Chondrocyte (in vitro differentiated cells): ENCODE measurements around the gene XIRP2. TPM values are rescaled to one million over a fixed set of nuclear protein-coding genes. Genes with fewer than 3 reads are reported as not detected.

Source experiments
- DNase-seq: peaks from one replicate; pipeline ENCODE4 v3.0.0; 2021; ENCODE audit warnings: mixed read lengths, low spot score
- H3K27ac Mint-ChIP-seq: one replicate; pipeline ENCODE4 v1.8.0; 2021; ENCODE audit warnings: mild to moderate bottlenecking, moderate library complexity, mixed read lengths; ENCODE audit not compliant: unreplicated experiment
- H3K27me3 Mint-ChIP-seq: 2 replicates; pipeline ENCODE4 v1.8.0; 2021; ENCODE audit warnings: low read depth, mixed read lengths
- H3K36me3 Mint-ChIP-seq: 2 replicates; pipeline ENCODE4 v1.8.0; 2021; ENCODE audit warnings: low read depth, mixed read lengths
- H3K4me1 Mint-ChIP-seq: 2 replicates; pipeline ENCODE4 v1.8.0; 2021; ENCODE audit warnings: low read depth, mild to moderate bottlenecking, mixed read lengths
- H3K4me3 Mint-ChIP-seq: one replicate; pipeline ENCODE4 v1.8.0; 2021; ENCODE audit warnings: mild to moderate bottlenecking, moderate library complexity, mixed read lengths; ENCODE audit not compliant: unreplicated experiment
- H3K9me3 Mint-ChIP-seq: 2 replicates; pipeline ENCODE4 v1.8.0; 2021; ENCODE audit warnings: low read depth, mixed read lengths
- CTCF ChIP-seq: fragments of 200-600 bp; sonication (generic); IDR thresholded peaks from 2 replicates; pipeline ENCODE4 v1.5.0; 2021; ENCODE audit warnings: antibody characterized with exemption, mild to moderate bottlenecking, moderate library complexity
- total RNA-seq: library from RNA; stranded (reverse); gene quantifications from 3 replicates; pipeline ENCODE4 v1.2.1, GENCODE V29; 2021

Gene XIRP2
- total RNA-seq, 1 donor from 2014 or later, result not detected

GRCh38 chr2:167293943-167294775 is 405.9 kb downstream of the XIRP2 start:
- peak; percentile 80 for DNase-seq
- peak overlapping the region; percentile 91 for H3K4me3 Mint-ChIP-seq
- peaks cover 1% of the 10 kb centered on the region for H3K27me3 Mint-ChIP-seq
- H3K4me1 Mint-ChIP-seq, result peaks cover 17% of the 10 kb centered on the region
- H3K36me3 Mint-ChIP-seq, result no peaks in the 10 kb centered on the region
- TF ChIP-seq CTCF, result no peak
- no peak overlapping the region for H3K27ac Mint-ChIP-seq
- H3K9me3 Mint-ChIP-seq, result no peaks in the 10 kb centered on the region

- Mint-ChIP-seq H3K4me3 (peak overlapping the region; percentile 91), H3K4me1 (peaks cover 17% of the 10 kb centered on the region), H3K27ac (no peak overlapping the region), H3K36me3 (no peaks in the 10 kb centered on the region), H3K9me3 (no peaks in the 10 kb centered on the region), H3K27me3 (no peaks in the 10 kb centered on the region)
- TF ChIP-seq CTCF, result no peak
- no peak for DNase-seq
Measured at GRCh38 chr2:167294776-167295140, 406.5 kb downstream of the XIRP2 start.

- Mint-ChIP-seq H3K9me3 (no peaks in the 10 kb centered on the region), H3K4me3 (no peak overlapping the region), H3K27me3 (no peaks in the 10 kb centered on the region), H3K36me3 (no peaks in the 10 kb centered on the region), H3K4me1 (peaks cover 14% of the 10 kb centered on the region), H3K27ac (no peak overlapping the region)
- TF ChIP-seq CTCF, result no peak
- no peak for DNase-seq
Measured at GRCh38 chr2:167297292-167297691, 409.0 kb downstream of the XIRP2 start.

GRCh38 chr2:167298017-167298416 is 409.7 kb downstream of the XIRP2 start:
- TF ChIP-seq CTCF, result no peak
- Mint-ChIP-seq H3K27me3 (no peaks in the 10 kb centered on the region), H3K4me3 (no peak overlapping the region), H3K9me3 (no peaks in the 10 kb centered on the region), H3K27ac (no peak overlapping the region), H3K36me3 (no peaks in the 10 kb centered on the region), H3K4me1 (peaks cover 14% of the 10 kb centered on the region)
- DNase-seq, result no peak
